ENCODE results near the gene PHF1. TPM values are rescaled to one million over a fixed set of nuclear protein-coding genes. Genes with fewer than 3 reads are reported as not detected.

PHF1 gene
- total RNA-seq, 2 experiments from 2014 or later: 31.9 to 32.6 TPM

DNA sequence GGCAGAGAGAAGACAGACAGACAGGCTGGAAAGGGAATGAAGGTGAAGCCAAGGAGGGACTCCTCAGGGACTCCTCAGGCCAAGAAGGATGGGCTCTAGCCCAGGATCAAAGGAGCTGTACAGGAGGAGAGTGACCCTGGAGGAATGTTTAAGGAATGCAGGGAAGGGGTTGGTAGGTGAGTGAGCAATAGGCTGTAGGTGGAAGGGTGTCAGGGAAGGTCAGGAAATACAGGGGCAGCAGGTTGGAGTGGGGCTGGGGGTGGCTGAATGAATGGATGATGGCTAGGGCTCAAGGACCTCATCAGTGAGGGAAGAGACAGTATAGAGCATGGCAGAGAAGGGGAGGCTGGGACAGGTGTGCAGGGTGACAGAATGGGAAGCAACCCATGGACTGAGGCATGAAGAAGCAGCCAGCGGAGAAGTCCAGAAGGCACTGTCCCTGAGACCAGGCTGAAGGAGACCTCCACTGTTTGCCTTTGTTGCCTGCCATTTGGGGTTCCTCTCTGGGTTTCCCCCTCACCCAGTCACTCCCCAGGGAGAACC, 22.3 kb downstream of the PHF1 start:
- no peak for ATAC-seq

DNA sequence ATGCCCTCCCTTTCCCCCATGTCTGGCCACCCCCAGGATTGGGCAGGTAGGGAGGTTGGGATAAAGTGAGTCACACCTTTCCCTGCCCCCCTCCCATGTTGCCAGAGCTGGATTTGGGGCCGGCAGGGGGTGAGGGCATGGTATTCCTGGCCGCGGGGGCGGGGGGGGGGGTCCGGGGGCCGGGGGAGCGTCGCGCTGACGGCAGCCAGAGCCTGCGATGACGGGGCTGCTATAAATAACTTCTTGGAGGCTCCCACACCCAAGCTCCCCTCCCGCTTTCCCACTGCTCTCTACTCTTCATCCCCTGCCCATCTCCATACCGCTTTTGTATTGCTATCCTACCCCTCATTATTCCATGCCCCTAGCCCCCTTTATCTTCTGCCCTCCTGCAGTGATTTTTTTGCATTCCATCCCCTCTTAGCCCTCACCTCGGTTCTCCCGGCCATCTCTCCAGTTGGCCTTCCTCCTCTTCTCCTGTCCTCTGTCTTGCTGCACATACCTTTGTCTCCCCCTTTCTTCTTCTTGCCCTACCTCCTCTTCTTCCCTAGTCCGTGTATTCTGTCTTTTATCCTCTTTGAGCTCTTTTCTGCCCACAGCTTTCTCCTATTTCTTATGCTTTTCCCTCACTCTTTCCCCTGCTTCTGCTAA, 22.9 kb downstream of the PHF1 start:
- no peak overlapping the region for H3K27ac Mint-ChIP-seq
- H3K4me3 Mint-ChIP-seq: no peak overlapping the region
- peaks cover 32% of the 10 kb centered on the region for H3K36me3 Mint-ChIP-seq (ENCODE audit: low read depth)
- H3K4me1 Mint-ChIP-seq (ENCODE audit: low read depth): peaks cover 48% of the 10 kb centered on the region
- DNase-seq (no peak), ATAC-seq (no peak)
- intact Hi-C loops (cut with micrococcal nuclease): no loop called here
- TF ChIP-seq, protein P1, sequence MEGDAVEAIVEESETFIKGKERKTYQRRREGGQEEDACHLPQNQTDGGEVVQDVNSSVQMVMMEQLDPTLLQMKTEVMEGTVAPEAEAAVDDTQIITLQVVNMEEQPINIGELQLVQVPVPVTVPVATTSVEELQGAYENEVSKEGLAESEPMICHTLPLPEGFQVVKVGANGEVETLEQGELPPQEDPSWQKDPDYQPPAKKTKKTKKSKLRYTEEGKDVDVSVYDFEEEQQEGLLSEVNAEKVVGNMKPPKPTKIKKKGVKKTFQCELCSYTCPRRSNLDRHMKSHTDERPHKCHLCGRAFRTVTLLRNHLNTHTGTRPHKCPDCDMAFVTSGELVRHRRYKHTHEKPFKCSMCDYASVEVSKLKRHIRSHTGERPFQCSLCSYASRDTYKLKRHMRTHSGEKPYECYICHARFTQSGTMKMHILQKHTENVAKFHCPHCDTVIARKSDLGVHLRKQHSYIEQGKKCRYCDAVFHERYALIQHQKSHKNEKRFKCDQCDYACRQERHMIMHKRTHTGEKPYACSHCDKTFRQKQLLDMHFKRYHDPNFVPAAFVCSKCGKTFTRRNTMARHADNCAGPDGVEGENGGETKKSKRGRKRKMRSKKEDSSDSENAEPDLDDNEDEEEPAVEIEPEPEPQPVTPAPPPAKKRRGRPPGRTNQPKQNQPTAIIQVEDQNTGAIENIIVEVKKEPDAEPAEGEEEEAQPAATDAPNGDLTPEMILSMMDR (IDR thresholded peaks at IDR 0.05): no peak
- ChIA-PET CTCF (no interaction called here), POLR2A (interaction anchor here (1.3 kb wide), 1 partner anchor 8 kb away, joined by 3 read pairs; no protein-coding TSS in a partner anchor)
- H3K9me3 Mint-ChIP-seq: no peaks in the 10 kb centered on the region
- no peaks in the 10 kb centered on the region for H3K27me3 Mint-ChIP-seq

More for the DNA sequence above, 22.3 kb downstream of the PHF1 start:
- POLR2A ChIA-PET: interaction anchor here (1.3 kb wide), 1 partner anchor 8 kb away, joined by 3 read pairs; no protein-coding TSS in a partner anchor
- H3K4me3 Mint-ChIP-seq: peak overlapping the region; percentile 88
- TF ChIP-seq, protein P1 (IDR thresholded peaks at IDR 0.05): no peak
- no peak overlapping the region for H3K27ac Mint-ChIP-seq
- no peak for DNase-seq
- CTCF ChIA-PET: no interaction called here
- H3K4me1 Mint-ChIP-seq (ENCODE audit: low read depth): peaks cover 54% of the 10 kb centered on the region
- H3K36me3 Mint-ChIP-seq (ENCODE audit: low read depth): peaks cover 30% of the 10 kb centered on the region
- intact Hi-C loops (cut with micrococcal nuclease): no loop called here
- no peaks in the 10 kb centered on the region for H3K9me3 Mint-ChIP-seq
- no peaks in the 10 kb centered on the region for H3K27me3 Mint-ChIP-seq

- DNase-seq (no peak), ATAC-seq (no peak)
- Mint-ChIP-seq H3K27ac (no peak overlapping the region), H3K36me3 (ENCODE audit: low read depth) (peaks cover 38% of the 10 kb centered on the region), H3K4me3 (no peak overlapping the region), H3K4me1 (ENCODE audit: low read depth) (peaks cover 42% of the 10 kb centered on the region), H3K9me3 (no peaks in the 10 kb centered on the region), H3K27me3 (no peaks in the 10 kb centered on the region)
- TF ChIP-seq, protein P1 (IDR thresholded peaks at IDR 0.05): no peak
- CTCF ChIA-PET: interaction anchor here (1.3 kb wide), 1 partner anchor 20 kb away, joined by 4 read pairs; no protein-coding TSS in a partner anchor
- POLR2A ChIA-PET: no interaction called here
- intact Hi-C loops (cut with micrococcal nuclease): no loop called here
Measured at GRCh38 chr6:33434961-33435360, 24.1 kb downstream of the PHF1 start.

- intact Hi-C loops (cut with micrococcal nuclease): no loop called here
- POLR2A ChIA-PET: interaction anchor here (1.5 kb wide), 1 partner anchor 9 kb away, joined by 3 read pairs; no protein-coding TSS in a partner anchor
- peaks cover 39% of the 10 kb centered on the region for H3K36me3 Mint-ChIP-seq (ENCODE audit: low read depth)
- H3K27ac Mint-ChIP-seq: no peak overlapping the region
- TF ChIP-seq, protein P1 (IDR thresholded peaks at IDR 0.05): no peak
- no peaks in the 10 kb centered on the region for H3K27me3 Mint-ChIP-seq
- DNase-seq (no peak), ATAC-seq (no peak)
- H3K4me3 Mint-ChIP-seq: no peak overlapping the region
- CTCF ChIA-PET: no interaction called here
- H3K9me3 Mint-ChIP-seq: no peaks in the 10 kb centered on the region
- peaks cover 18% of the 10 kb centered on the region for H3K4me1 Mint-ChIP-seq (ENCODE audit: low read depth)
Measured at GRCh38 chr6:33437666-33438065, 26.9 kb downstream of the PHF1 start.

GRCh38 chr6:33438978-33439594, 28.3 kb downstream of the PHF1 start:
- ATAC-seq (no peak), DNase-seq (no peak)
- peak overlapping the region; percentile 62 for H3K27ac Mint-ChIP-seq
- TF ChIP-seq, protein P1 (IDR thresholded peaks at IDR 0.05): no peak
- peaks cover 38% of the 10 kb centered on the region for H3K36me3 Mint-ChIP-seq (ENCODE audit: low read depth)
- ChIA-PET CTCF (no interaction called here), POLR2A (interaction anchor here (1.2 to 3.4 kb wide), 3 partner anchors 10 to 15 kb away, joined by 3 to 14 read pairs (median 3); partner anchors contain the start of gene ZBTB9)
- H3K9me3 Mint-ChIP-seq: no peaks in the 10 kb centered on the region
- H3K4me3 Mint-ChIP-seq: no peak overlapping the region
- peaks cover 8% of the 10 kb centered on the region for H3K4me1 Mint-ChIP-seq (ENCODE audit: low read depth)
- intact Hi-C loops (cut with micrococcal nuclease): no loop called here
- no peaks in the 10 kb centered on the region for H3K27me3 Mint-ChIP-seq

Data from activated CD8-positive, alpha-beta T cell treated with anti-CD3 and anti-CD28 coated beads for 36 hours (primary cell).